Stimulated activated naive CD8-positive, alpha-beta T cell treated with anti-CD3 and anti-CD28 coated beads, Interleukin-15, Interleukin-2, amounts not matched to agents 100 ng/mL and 50 ng/mL, for 24 hours (primary cell): ENCODE measurements around the gene NSDHL.

Source experiments
- H3K27ac Mint-ChIP-seq: one replicate; pipeline ENCODE4 v1.8.0; 2021; ENCODE audit warnings: mild to moderate bottlenecking, mixed read lengths
- H3K27me3 Mint-ChIP-seq: one replicate; pipeline ENCODE4 v1.8.0; 2021; ENCODE audit warnings: mixed read lengths
- H3K36me3 Mint-ChIP-seq: one replicate; pipeline ENCODE4 v1.8.0; 2021; ENCODE audit warnings: low read depth, mixed read lengths
- H3K4me1 Mint-ChIP-seq: one replicate; pipeline ENCODE4 v1.8.0; 2021; ENCODE audit warnings: low read depth, mixed read lengths
- H3K4me3 Mint-ChIP-seq: one replicate; pipeline ENCODE4 v1.8.0; 2021; ENCODE audit warnings: mild to moderate bottlenecking, mixed read lengths
- H3K9me3 Mint-ChIP-seq: one replicate; pipeline ENCODE4 v1.8.0; 2021; ENCODE audit warnings: mixed read lengths

The NSDHL gene

GRCh38 chrX:152895724-152896420 lies 65.0 kb downstream of the NSDHL start:
- Mint-ChIP-seq H3K4me1 (no peaks in the 10 kb centered on the region), H3K27me3 (peaks cover 11% of the 10 kb centered on the region), H3K9me3 (no peaks in the 10 kb centered on the region), H3K4me3 (no peak overlapping the region), H3K27ac (no peak overlapping the region), H3K36me3 (no peaks in the 10 kb centered on the region)

- Mint-ChIP-seq H3K9me3 (no peaks in the 10 kb centered on the region), H3K4me3 (no peak overlapping the region), H3K27ac (no peak overlapping the region), H3K36me3 (no peaks in the 10 kb centered on the region), H3K4me1 (no peaks in the 10 kb centered on the region), H3K27me3 (peaks cover 7% of the 10 kb centered on the region)
Measured at GRCh38 chrX:152896450-152896849, 65.6 kb downstream of the NSDHL start.

- Mint-ChIP-seq H3K4me3 (no peak within 1 kb of the TSS), H3K27ac (no peak within 1 kb of the TSS), H3K27me3 (peaks cover 7% of the 10 kb centered on the region), H3K4me1 (no peaks in the 10 kb centered on the region), H3K9me3 (no peaks in the 10 kb centered on the region), H3K36me3 (no peaks in the 10 kb centered on the region)
Measured at GRCh38 chrX:152897222-152898131, 66.6 kb downstream of the NSDHL start, which contains the start of gene ZNF185. Gene ZNF185 (plus strand): TSS chrX:152898067. CDS start chrX:152914490, 16,423 bp downstream.

DNA sequence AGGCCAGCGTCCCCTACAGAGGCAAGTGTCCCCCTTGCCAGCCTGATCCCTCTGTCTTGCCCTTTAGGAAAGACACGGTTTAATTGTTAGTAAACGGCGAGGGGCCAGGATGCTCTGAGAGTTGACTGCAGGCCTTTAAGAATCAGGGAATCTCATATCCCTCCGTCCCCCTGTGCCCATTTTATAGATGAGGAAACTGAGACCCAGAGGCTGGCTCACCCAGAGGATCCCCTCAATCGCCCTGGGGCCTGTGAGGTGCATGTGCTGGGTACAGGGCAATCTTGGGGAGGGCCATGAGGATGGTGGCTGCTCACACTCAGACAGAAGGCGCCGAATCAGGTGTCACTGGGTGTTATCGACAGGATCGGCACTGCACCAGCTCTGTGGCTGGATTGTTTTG lies 67.6 kb downstream of the NSDHL start:
- peaks cover 7% of the 10 kb centered on the region for H3K27me3 Mint-ChIP-seq
- no peaks in the 10 kb centered on the region for H3K4me1 Mint-ChIP-seq
- no peaks in the 10 kb centered on the region for H3K36me3 Mint-ChIP-seq
- no peak overlapping the region for H3K4me3 Mint-ChIP-seq
- no peaks in the 10 kb centered on the region for H3K9me3 Mint-ChIP-seq
- H3K27ac Mint-ChIP-seq: no peak overlapping the region

DNA sequence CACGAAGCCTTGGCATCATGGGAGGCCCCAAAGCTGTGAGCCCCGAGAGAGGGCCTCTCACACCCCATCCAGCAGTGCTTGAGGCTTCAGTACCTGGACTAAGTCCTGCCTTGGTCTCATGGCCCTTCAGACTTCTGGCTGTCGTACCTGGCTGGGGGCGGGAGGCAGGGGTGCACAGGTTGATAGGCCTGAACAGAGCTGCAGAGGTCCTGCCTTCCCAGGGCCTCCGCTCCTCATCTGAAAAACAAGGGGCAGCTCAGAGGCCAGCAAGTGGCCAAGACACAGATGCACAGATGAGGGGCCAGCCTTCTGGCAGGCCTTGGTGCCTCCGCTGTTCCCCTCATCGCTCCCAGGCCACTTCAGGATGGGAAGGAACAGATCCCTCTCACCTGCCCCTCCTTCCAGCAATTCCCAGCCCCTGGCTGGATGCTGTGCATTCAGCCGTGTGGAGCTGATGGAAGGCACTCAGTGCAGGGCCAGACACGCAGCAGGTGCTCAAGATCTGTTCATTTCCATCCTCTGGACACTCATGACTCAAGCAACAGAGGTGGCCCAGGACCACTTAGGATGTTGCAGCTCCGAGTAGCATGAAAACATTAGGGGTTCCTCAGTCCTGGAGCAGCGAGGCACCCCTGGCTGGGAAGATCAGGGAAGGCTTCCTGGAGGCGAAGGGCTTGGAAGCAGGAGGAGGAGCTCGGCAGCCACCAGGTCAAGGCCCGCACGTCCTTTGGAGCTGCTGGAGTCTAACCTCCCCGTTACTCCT lies 68.4 kb downstream of the NSDHL start:
- no peaks in the 10 kb centered on the region for H3K9me3 Mint-ChIP-seq
- no peak overlapping the region for H3K4me3 Mint-ChIP-seq
- H3K27me3 Mint-ChIP-seq: peaks cover 7% of the 10 kb centered on the region
- H3K4me1 Mint-ChIP-seq: no peaks in the 10 kb centered on the region
- H3K27ac Mint-ChIP-seq: no peak overlapping the region
- H3K36me3 Mint-ChIP-seq: no peaks in the 10 kb centered on the region

DNA sequence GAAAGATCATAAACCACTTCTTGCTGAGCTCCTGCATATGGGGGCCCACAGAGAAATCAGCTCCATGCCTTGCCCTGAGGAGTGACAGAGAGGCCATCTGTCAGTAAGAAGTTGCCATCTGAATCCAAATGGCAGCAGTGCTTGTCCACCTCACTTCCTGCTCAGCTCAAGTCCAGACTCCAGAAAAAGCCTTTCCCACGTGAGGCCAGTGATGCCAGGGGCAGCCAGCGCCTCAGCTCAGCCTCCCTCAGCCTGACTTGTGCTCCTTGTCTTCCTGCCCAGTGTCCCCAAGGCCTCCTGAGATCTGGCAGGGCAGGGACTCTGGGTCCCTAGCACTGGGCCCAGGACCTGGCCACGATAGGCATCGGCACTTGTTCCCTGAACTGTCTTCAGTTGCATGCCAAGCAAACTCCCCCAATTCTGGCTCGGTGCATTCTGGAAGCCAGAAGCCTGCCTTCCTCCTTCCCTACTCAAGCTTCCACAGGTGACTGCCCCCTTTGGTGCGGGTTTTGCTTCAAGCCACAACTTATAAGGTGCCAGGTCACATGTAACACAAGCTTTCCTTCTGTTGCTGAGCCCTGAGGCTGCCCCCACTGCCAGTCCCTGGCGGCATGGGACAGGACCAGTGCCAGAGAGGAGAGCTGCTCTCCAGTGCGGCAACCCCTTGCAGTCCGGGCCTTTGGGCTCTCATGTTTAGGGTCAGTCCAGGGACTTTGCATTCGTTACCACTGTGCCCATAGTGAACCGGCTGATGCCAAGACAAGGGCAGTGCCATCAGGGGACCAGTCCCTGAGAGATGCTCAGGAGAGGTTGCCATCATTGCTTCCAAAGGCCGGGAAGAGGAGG lies 69.2 kb downstream of the NSDHL start:
- H3K9me3 Mint-ChIP-seq: no peaks in the 10 kb centered on the region
- peaks cover 7% of the 10 kb centered on the region for H3K27me3 Mint-ChIP-seq
- no peak overlapping the region for H3K4me3 Mint-ChIP-seq
- H3K36me3 Mint-ChIP-seq: no peaks in the 10 kb centered on the region
- H3K27ac Mint-ChIP-seq: no peak overlapping the region
- no peaks in the 10 kb centered on the region for H3K4me1 Mint-ChIP-seq

DNA sequence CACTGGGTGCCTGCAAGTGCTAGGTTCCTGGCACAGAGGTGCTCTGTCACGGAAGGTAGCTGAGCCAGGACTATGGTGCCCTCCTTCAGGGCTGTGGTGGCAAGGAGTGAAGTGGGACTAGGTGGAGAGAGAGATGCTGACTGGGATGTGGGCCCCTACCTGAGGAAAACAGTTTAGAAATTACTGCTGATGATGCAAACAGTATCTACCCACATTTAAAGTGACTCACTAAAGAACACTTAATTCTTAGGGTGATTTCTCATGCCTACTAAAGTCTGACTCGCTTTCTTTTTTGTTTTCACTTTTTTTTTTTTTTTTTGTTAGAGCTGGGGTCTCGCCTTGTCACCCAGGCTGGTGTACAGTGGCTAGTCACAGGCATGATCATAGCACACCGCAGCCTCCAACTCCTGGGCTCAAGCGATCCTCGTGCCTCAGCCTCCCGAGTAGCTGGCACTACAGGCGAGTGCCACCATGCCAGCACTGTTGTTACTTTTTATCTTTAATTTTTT lies 70.1 kb downstream of the NSDHL start:
- no peaks in the 10 kb centered on the region for H3K4me1 Mint-ChIP-seq
- no peaks in the 10 kb centered on the region for H3K36me3 Mint-ChIP-seq
- H3K27me3 Mint-ChIP-seq: peaks cover 7% of the 10 kb centered on the region
- no peak overlapping the region for H3K27ac Mint-ChIP-seq
- no peaks in the 10 kb centered on the region for H3K9me3 Mint-ChIP-seq
- H3K4me3 Mint-ChIP-seq: no peak overlapping the region

- Mint-ChIP-seq H3K4me3 (no peak overlapping the region), H3K27ac (no peak overlapping the region), H3K4me1 (no peaks in the 10 kb centered on the region), H3K27me3 (peaks cover under 1% of the 10 kb centered on the region), H3K9me3 (no peaks in the 10 kb centered on the region), H3K36me3 (no peaks in the 10 kb centered on the region)
Measured at GRCh38 chrX:152901816-152902501, 71.1 kb downstream of the NSDHL start.

- no peak overlapping the region for H3K4me3 Mint-ChIP-seq
- no peak overlapping the region for H3K27ac Mint-ChIP-seq
Measured at GRCh38 chrX:152902502-152902820, 71.6 kb downstream of the NSDHL start.

DNA sequence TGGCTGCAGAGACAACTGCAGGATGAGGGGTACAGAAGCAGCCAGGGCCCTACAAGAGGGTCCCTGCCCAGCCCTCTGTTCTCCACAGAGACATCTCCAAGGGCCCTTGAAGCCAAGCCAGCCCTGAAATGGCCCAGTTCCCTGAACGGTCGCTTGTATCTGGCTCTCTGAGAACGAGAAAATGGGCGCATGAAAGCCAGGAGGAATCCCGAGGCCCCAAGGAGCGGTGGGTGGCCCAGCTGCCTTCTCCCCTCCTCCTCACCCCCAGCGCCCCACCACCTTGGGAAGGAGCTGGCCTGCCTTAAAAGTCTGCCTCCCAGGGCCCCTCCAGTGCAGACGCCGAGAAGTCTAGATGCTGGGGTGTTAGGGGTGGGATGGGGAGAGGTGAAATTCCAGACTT lies 72.7 kb downstream of the NSDHL start:
- no peak overlapping the region for H3K27ac Mint-ChIP-seq
- no peaks in the 10 kb centered on the region for H3K27me3 Mint-ChIP-seq
- H3K9me3 Mint-ChIP-seq: no peaks in the 10 kb centered on the region
- no peaks in the 10 kb centered on the region for H3K4me1 Mint-ChIP-seq
- H3K36me3 Mint-ChIP-seq: no peaks in the 10 kb centered on the region
- H3K4me3 Mint-ChIP-seq: no peak overlapping the region

More at GRCh38 chrX:152902502-152902820, 71.6 kb downstream of the NSDHL start:
- no peaks in the 10 kb centered on the region for H3K4me1 Mint-ChIP-seq
- H3K9me3 Mint-ChIP-seq: no peaks in the 10 kb centered on the region
- H3K36me3 Mint-ChIP-seq: no peaks in the 10 kb centered on the region
- no peaks in the 10 kb centered on the region for H3K27me3 Mint-ChIP-seq

- Mint-ChIP-seq H3K4me1 (no peaks in the 10 kb centered on the region), H3K36me3 (no peaks in the 10 kb centered on the region), H3K4me3 (no peak overlapping the region), H3K27ac (no peak overlapping the region), H3K27me3 (no peaks in the 10 kb centered on the region), H3K9me3 (no peaks in the 10 kb centered on the region)
Measured at GRCh38 chrX:152904151-152905080, 73.6 kb downstream of the NSDHL start.

GRCh38 chrX:152905081-152905420 lies 74.2 kb downstream of the NSDHL start:
- Mint-ChIP-seq H3K4me1 (no peaks in the 10 kb centered on the region), H3K27me3 (no peaks in the 10 kb centered on the region), H3K4me3 (no peak overlapping the region), H3K36me3 (no peaks in the 10 kb centered on the region), H3K9me3 (no peaks in the 10 kb centered on the region), H3K27ac (no peak overlapping the region)

DNA sequence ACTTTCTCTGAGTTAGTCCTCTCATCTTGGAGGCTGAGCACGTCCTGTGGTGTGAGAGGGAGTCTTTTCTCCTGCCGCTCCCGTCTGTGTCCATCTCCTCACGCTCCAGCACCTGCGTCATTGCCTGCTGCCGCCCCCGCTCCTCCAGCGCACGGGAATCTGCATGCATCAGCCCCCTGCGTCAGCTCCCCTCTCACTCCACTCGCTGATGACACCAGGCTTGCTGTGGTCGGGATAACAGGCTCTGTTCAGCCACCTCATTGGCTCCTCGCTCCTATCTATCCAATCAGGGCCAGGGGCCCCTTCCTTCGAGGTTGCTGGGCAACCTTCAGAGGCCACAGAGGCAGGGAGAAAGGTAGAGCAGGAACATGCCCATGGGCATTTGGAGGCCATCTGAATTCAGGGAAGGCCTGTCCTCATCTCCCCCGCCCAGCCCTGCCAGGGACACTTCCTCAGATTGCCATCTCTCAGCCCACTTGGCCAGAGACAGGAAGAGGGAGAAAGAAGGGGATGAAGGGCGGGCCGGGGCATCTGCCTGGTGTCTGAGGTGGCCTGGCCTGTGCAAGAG lies 76.3 kb downstream of the NSDHL start:
- Mint-ChIP-seq H3K9me3 (no peaks in the 10 kb centered on the region), H3K4me3 (no peak overlapping the region), H3K27ac (no peak overlapping the region), H3K4me1 (no peaks in the 10 kb centered on the region), H3K27me3 (no peaks in the 10 kb centered on the region), H3K36me3 (no peaks in the 10 kb centered on the region)
